Keratinocyte (primary cell): Measurements from ENCODE around the gene RALGAPA2. TPM values are rescaled to one million over a fixed set of nuclear protein-coding genes. Genes with fewer than 3 reads are reported as not detected.
A peak's percentile ranks its signal among the peaks of the same experiment; 100 is the strongest.

Experiments
- DNase-seq: peaks from one replicate; pipeline ENCODE4 v3.0.0-alpha.2; 2011; ENCODE audit warnings: low read depth, missing footprints, low spot score
- FAIRE-seq: peaks from 2 replicates; lab custom pipeline; 2011; peaks lifted over from hg19 to GRCh38; lab: Jason Lieb, UNC
- H2AFZ ChIP-seq: 2 replicates; pipeline ENCODE4 v1.6.0; 2012; ENCODE audit warnings: low read length, control low read depth, inconsistent platforms; ENCODE audit not compliant: control insufficient read depth
- H3K27ac ChIP-seq: 2 replicates; pipeline ENCODE4 v1.5.1; 2011; ENCODE audit warnings: low read length; ENCODE audit not compliant: control insufficient read depth, insufficient read depth
- H3K27me3 ChIP-seq: 3 replicates; pipeline ENCODE4 v1.6.0; 2011; ENCODE audit warnings: low read length; ENCODE audit not compliant: control insufficient read depth, insufficient read depth; ENCODE audit errors: extremely low read depth
- H3K36me3 ChIP-seq, 2 experiments: 2 replicates in 1 of 2; 3 replicates in 1 of 2; pipeline ENCODE4 v1.5.1; 2011; ENCODE audit warnings: low read length in 2 of 2, mild to moderate bottlenecking in 1 of 2; ENCODE audit not compliant: control insufficient read depth in 2 of 2, insufficient read depth in 2 of 2; ENCODE audit errors: extremely low read depth in 1 of 2
- H3K4me1 ChIP-seq: 3 replicates; pipeline ENCODE4 v1.5.1; 2011; ENCODE audit warnings: low read length; ENCODE audit not compliant: control insufficient read depth, insufficient read depth; ENCODE audit errors: extremely low read depth
- H3K4me2 ChIP-seq: 3 replicates; pipeline ENCODE4 v1.6.0; 2011; ENCODE audit warnings: low read depth, low read length; ENCODE audit not compliant: control insufficient read depth, insufficient read depth; ENCODE audit errors: extremely low read depth
- H3K4me3 ChIP-seq, 3 experiments: fragments of 200-600 bp in 1 of 3; sonication (generic) in 1 of 3; 2 replicates in 2 of 3; 3 replicates in 1 of 3; pipeline ENCODE4 v1.5.1; 2011 to 2016; ENCODE audit warnings: low read length in 3 of 3, mild to moderate bottlenecking in 3 of 3, control low read depth in 2 of 3, inconsistent platforms in 1 of 3, low read depth in 1 of 3, mixed read lengths in 1 of 3, mixed run types in 1 of 3, moderate library complexity in 1 of 3; ENCODE audit not compliant: control insufficient read depth in 2 of 3, insufficient read depth in 2 of 3; ENCODE audit errors: extremely low read depth in 1 of 3
- H3K79me2 ChIP-seq: 2 replicates; pipeline ENCODE4 v1.6.0; 2012; ENCODE audit warnings: low read length; ENCODE audit not compliant: control insufficient read depth, insufficient read depth
- H3K9ac ChIP-seq: 3 replicates; pipeline ENCODE4 v1.6.0; 2011; ENCODE audit warnings: low read length; ENCODE audit not compliant: control insufficient read depth, insufficient read depth; ENCODE audit errors: extremely low read depth
- H3K9me1 ChIP-seq: 3 replicates; pipeline ENCODE4 v1.6.0; 2011; ENCODE audit warnings: low read length; ENCODE audit not compliant: control insufficient read depth, insufficient read depth; ENCODE audit errors: extremely low read depth
- H3K9me3 ChIP-seq: 2 replicates; pipeline ENCODE4 v1.5.1; 2012; ENCODE audit warnings: low read depth, low read length; ENCODE audit not compliant: control insufficient read depth
- H4K20me1 ChIP-seq: 3 replicates; pipeline ENCODE4 v1.6.0; 2011; ENCODE audit warnings: low read length; ENCODE audit not compliant: control insufficient read depth, insufficient read depth; ENCODE audit errors: extremely low read depth
- EZH2 ChIP-seq: IDR thresholded peaks from one replicate; pipeline ENCODE4 v1.6.1; 2012; ENCODE audit warnings: inconsistent platforms, mild to moderate bottlenecking, low read length, moderate library complexity
- dilution Hi-C: fragments of 300-500 bp; cut with MboI; formaldehyde crosslinking; loops from one replicate; pipeline ENCODE4 v1.7.0; 2020; ENCODE audit warnings: low sequenced_read_pairs; ENCODE audit not compliant: extremely low pct_ligation_motif_present
- polyA plus RNA-seq, 5 experiments: library from polyadenylated mRNA; depleted of rRNA in 3 of 5; stranded (reverse) in 3 of 5; stranded (forward) in 1 of 5; unstranded in 1 of 5; fragments of >200 nt; gene quantifications; 1 replicate in 1 of 5; 2 replicates in 3 of 5; 3 replicates in 1 of 5; pipeline versions ENCODE4 v1.2.1 to v1.2.3, GENCODE V29; 2011 to 2012; ENCODE audit warnings: missing spikeins in 2 of 5, low read depth in 1 of 5, low replicate concordance in 1 of 5
- TF ChIP-seq, protein P1 (sequence below), 3 experiments: IDR thresholded peaks in 1 of 3; conservative IDR thresholded peaks in 1 of 3; optimal IDR thresholded peaks in 1 of 3; 2 replicates in 2 of 3; 3 replicates in 1 of 3; pipeline versions ENCODE3 to v1.5.1; 2011; ENCODE audit warnings: low read length in 3 of 3, mild to moderate bottlenecking in 3 of 3, moderate library complexity in 2 of 3, control low read depth in 1 of 3, inconsistent platforms in 1 of 3; ENCODE audit not compliant: insufficient read depth in 2 of 3; ENCODE audit errors: extremely low read depth in 1 of 3

The RALGAPA2 gene
- polyA plus RNA-seq, 1 donor (not counting 4 experiments of a cell fraction or from before 2014, with no cell fraction given) = 3.2 TPM

DNA sequence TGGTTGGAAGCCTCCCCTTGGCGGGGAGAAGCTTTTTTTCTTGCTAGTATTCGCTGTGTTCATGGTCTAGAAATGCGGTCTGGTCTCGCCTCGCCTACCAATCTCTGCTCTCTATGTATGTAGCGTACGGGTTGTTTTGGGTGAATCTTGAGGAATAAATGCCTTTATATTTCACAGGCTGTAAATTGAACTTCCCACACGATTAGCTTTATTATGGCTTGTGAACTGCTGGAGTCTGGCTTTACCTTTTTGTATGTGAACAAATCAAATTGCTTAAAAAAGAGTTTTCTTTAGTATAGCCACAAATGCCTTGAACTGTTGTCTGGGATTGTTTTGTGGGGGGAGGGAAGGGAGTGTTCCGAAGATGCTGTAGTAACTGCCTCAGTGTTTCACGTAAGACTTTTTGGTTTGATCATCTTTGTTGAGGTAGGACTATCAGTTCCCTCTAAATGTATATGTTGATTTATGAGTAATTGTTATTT, 342.3 kb downstream of the RALGAPA2 start:
- Histone ChIP-seq H3K4me3 (no peak overlapping the region), H3K4me2 (no peak overlapping the region), H3K79me2 (no peaks in the 10 kb centered on the region), H3K27me3 (peaks cover 67% of the 10 kb centered on the region), H3K9ac (no peak overlapping the region), H3K4me1 (peaks cover 5% of the 10 kb centered on the region), H2AFZ (no peak overlapping the region), H3K9me3 (no peaks in the 10 kb centered on the region), H3K9me1 (no peaks in the 10 kb centered on the region), H3K36me3 (no peaks in the 10 kb centered on the region), H4K20me1 (no peaks in the 10 kb centered on the region), H3K27ac (no peak overlapping the region)
- peak; percentile 30 for TF ChIP-seq EZH2
- TF ChIP-seq, protein P1, sequence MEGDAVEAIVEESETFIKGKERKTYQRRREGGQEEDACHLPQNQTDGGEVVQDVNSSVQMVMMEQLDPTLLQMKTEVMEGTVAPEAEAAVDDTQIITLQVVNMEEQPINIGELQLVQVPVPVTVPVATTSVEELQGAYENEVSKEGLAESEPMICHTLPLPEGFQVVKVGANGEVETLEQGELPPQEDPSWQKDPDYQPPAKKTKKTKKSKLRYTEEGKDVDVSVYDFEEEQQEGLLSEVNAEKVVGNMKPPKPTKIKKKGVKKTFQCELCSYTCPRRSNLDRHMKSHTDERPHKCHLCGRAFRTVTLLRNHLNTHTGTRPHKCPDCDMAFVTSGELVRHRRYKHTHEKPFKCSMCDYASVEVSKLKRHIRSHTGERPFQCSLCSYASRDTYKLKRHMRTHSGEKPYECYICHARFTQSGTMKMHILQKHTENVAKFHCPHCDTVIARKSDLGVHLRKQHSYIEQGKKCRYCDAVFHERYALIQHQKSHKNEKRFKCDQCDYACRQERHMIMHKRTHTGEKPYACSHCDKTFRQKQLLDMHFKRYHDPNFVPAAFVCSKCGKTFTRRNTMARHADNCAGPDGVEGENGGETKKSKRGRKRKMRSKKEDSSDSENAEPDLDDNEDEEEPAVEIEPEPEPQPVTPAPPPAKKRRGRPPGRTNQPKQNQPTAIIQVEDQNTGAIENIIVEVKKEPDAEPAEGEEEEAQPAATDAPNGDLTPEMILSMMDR (optimal IDR thresholded peaks at IDR 0.05 in 1 of 3, IDR thresholded peaks at IDR 0.05 in 1 of 3, conservative IDR thresholded peaks at IDR 0.05 in 1 of 3; ENCODE audit: extremely low read depth in 1 of 3, insufficient read depth in 2 of 3, low read length in 3 of 3) = no peak
- dilution Hi-C loops = no loop called here
- no peak for FAIRE-seq
- DNase-seq = no peak

DNA sequence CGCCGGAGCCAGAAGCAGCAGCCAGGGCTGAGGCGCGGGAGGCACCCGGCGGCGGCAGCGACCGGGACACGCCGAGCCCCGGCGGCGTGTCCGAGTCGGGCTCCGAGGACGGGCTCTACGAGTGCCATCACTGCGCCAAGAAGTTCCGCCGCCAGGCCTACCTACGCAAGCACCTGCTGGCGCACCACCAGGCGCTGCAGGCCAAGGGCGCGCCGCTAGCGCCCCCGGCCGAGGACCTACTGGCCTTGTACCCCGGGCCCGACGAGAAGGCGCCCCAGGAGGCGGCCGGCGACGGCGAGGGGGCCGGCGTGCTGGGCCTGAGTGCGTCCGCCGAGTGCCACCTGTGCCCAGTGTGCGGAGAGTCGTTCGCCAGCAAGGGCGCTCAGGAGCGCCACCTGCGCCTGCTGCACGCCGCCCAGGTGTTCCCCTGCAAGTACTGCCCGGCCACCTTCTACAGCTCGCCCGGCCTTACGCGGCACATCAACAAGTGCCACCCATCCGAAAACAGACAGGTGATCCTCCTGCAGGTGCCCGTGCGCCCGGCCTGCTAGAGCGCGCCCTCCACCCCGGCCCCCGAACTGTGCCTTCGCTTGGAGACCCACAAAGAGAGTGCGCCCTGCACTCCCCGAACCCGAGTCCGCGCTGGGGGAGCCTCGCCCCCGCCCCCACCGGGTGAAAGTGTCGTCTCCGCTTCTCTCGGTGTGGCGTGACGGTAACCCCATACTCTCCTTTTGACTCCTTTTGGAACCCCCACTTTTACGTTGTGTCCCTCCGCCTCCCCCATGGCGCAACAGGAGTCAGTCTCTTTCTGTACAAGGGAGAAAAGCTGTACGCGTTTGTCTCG, 343.0 kb downstream of the RALGAPA2 start:
- H3K4me2 ChIP-seq = no peak overlapping the region

More for the DNA sequence above, 343.0 kb downstream of the RALGAPA2 start:
- no peaks in the 10 kb centered on the region for H4K20me1 ChIP-seq
- H3K79me2 ChIP-seq = no peaks in the 10 kb centered on the region
- TF ChIP-seq EZH2 = no peak
- TF ChIP-seq, protein P1 (optimal IDR thresholded peaks at IDR 0.05 in 1 of 3, IDR thresholded peaks at IDR 0.05 in 1 of 3, conservative IDR thresholded peaks at IDR 0.05 in 1 of 3; ENCODE audit: extremely low read depth in 1 of 3, insufficient read depth in 2 of 3, low read length in 3 of 3) = peak; percentile 7 to 63 (median 30)
- no peaks in the 10 kb centered on the region for H3K36me3 ChIP-seq
- peaks cover 5% of the 10 kb centered on the region for H3K4me1 ChIP-seq
- H3K27ac ChIP-seq = no peak overlapping the region
- no peak overlapping the region for H3K4me3 ChIP-seq
- no peak overlapping the region for H2AFZ ChIP-seq
- dilution Hi-C loops = no loop called here
- no peaks in the 10 kb centered on the region for H3K9me1 ChIP-seq
- FAIRE-seq = no peak
- H3K27me3 ChIP-seq = peaks cover 71% of the 10 kb centered on the region
- no peak overlapping the region for H3K9ac ChIP-seq
- no peaks in the 10 kb centered on the region for H3K9me3 ChIP-seq
- DNase-seq = no peak
